Cerebellar nuclear complex (tissue), 1 donor: ENCODE data around the gene ZNF318.
"Not testable (repeated sequence)": the region's sequence is repeated elsewhere in the genome, so short reads cannot be mapped to it uniquely, and the experiment has no call there.

Experiments
- DNase-seq, 2 experiments: peaks; one replicate each; lab custom pipeline; 2025; lab: John Stamatoyannopoulos, UW

Gene ZNF318

GRCh38 chr6:43383021-43383667, 13.7 kb upstream of the ZNF318 start:
- DNase-seq = no peak

- DNase-seq = not testable (repeated sequence)
Observed at GRCh38 chr6:43380858-43381257, 11.4 kb upstream of the ZNF318 start.

- DNase-seq = no peak
Observed at GRCh38 chr6:43378631-43379030, 9.2 kb upstream of the ZNF318 start.

GRCh38 chr6:43377710-43378229, 8.3 kb upstream of the ZNF318 start:
- DNase-seq = no peak

- DNase-seq = no peak
Observed at GRCh38 chr6:43376551-43376981, 7.1 kb upstream of the ZNF318 start.

- DNase-seq = no peak
Observed at GRCh38 chr6:43375693-43376092, 6.2 kb upstream of the ZNF318 start.

- DNase-seq = no peak
Observed at GRCh38 chr6:43373252-43373875, 3.9 kb upstream of the ZNF318 start.

- DNase-seq = not testable (repeated sequence)
Observed at GRCh38 chr6:43370003-43370580, 645 bp upstream of the ZNF318 start.

GRCh38 chr6:43368259-43369160, 937 bp downstream of the ZNF318 start:
- DNase-seq = no peak

- DNase-seq = no peak
Observed at GRCh38 chr6:43367245-43367984, 2.0 kb downstream of the ZNF318 start.

- DNase-seq = no peak
Observed at GRCh38 chr6:43361269-43361668, 8.2 kb downstream of the ZNF318 start.

GRCh38 chr6:43359831-43360230, 9.6 kb downstream of the ZNF318 start:
- no peak for DNase-seq

- no peak for DNase-seq
Observed at GRCh38 chr6:43359381-43359780, 10.1 kb downstream of the ZNF318 start.

GRCh38 chr6:43355862-43356590, 13.4 kb downstream of the ZNF318 start:
- no peak for DNase-seq

GRCh38 chr6:43351951-43352350, 17.5 kb downstream of the ZNF318 start:
- not testable (repeated sequence) for DNase-seq

GRCh38 chr6:43347444-43347843, 22.0 kb downstream of the ZNF318 start:
- DNase-seq = no peak

GRCh38 chr6:43347021-43347420, 22.4 kb downstream of the ZNF318 start:
- DNase-seq = no peak

- not testable (repeated sequence) for DNase-seq
Observed at GRCh38 chr6:43346243-43346642, 23.2 kb downstream of the ZNF318 start.

GRCh38 chr6:43339168-43339567, 30.3 kb downstream of the ZNF318 start:
- no peak for DNase-seq

GRCh38 chr6:43338243-43338642, 31.2 kb downstream of the ZNF318 start:
- no peak for DNase-seq

- no peak for DNase-seq
Observed at GRCh38 chr6:43336382-43336781, 33.1 kb downstream of the ZNF318 start.
